GM04504 (cell line): ENCODE data around the gene IGSF21.

ENCODE experiments used
- DNase-seq: peaks from one replicate; pipeline ENCODE4 v3.0.0-alpha.2; 2012; ENCODE audit warnings: low read depth

IGSF21 gene

DNA sequence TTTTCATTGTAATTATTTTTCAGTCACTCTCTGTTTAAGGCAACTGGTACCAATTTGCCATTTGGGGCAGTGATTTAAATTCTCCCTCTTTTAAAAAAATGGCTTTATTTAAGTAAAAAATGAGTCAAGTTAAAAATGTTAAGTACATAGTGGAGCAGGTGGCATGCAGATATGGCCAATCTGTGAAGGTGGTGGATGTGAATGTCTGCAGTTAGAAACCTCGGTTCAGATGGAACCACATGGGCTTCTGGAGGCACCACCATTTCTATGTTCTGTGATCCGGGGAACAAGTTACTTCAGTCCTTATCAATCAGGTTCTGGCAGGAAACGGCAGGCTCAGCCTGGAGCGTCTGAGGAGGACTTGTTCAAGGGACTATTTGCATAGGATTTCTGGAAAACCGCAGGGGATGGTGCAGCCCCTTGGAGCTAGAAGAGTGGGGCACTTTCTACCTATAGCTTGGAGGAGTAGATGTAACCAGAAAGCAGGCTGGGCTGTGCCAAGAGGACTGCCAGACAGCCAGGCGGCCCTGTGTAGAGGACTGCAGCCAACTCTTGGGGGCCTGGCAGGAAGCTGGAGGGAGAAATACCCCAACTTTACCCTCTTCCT lies 12.3 kb downstream of the IGSF21 start:
- DNase-seq = no peak

DNA sequence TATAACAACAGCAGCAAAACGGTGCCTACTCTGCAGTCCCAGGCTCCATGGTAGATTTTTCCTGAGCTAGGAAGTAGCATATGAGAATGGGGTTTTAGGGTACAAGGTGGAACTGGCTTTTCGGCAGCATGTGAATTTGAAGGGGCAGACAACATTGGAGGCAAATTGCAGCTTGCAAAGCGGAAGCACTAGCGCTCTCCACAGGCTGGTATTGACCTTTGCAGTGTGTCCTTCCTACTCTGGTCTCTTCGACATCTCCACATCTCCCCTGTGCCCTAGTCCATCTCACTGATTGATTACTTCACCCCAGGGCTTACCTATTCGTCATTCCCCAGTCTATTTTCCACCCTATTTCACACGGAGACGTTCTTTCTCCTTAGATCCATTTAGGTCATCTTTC lies 13.0 kb downstream of the IGSF21 start:
- no peak for DNase-seq

- DNase-seq = no peak
Measured at GRCh38 chr1:18121072-18121820, 13.6 kb downstream of the IGSF21 start.

DNA sequence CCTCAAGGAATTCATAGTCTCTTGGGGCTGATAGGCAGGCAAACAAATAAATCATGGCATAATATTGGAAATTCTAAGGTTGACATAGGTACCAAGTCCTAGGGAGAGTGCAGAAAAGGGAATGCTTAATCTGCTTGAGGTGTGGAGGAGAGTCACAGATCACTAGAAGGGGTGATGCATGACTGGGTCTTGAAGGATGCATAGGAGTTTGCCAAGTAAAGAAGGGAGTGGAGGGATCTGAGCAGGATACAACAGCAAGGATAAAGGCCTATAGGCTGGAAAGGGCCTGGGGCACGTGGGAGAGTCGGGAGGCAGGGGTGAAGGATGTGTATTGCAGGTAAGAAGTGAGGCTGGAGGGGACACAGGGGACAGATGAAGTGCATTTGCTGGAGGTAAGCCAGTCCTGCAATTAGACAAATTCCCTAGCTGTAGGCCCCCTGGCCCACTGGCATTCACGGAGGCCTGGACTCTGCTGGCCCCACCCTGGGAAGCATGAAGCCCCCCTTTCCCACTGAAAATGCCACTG lies 15.9 kb downstream of the IGSF21 start:
- DNase-seq = no peak

DNA sequence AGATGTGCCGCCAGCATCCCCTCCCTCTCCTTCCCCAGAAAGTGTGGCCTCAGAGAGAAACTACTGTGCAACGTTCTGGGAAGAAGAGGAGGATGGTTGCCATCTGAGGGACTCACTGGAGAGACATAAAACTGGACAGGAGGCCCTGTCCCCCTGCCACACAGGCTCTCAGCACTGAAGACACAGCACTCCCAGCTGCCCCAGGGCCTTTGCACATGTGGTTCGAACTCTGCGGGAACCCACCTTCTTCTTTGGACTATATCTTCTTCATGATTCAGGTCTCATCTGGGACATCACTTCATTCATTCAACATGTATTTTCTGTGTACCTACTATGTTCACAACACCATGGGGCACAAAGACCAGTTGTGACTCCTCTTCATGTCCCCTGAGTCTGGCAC lies 17.4 kb downstream of the IGSF21 start:
- DNase-seq = no peak

DNA sequence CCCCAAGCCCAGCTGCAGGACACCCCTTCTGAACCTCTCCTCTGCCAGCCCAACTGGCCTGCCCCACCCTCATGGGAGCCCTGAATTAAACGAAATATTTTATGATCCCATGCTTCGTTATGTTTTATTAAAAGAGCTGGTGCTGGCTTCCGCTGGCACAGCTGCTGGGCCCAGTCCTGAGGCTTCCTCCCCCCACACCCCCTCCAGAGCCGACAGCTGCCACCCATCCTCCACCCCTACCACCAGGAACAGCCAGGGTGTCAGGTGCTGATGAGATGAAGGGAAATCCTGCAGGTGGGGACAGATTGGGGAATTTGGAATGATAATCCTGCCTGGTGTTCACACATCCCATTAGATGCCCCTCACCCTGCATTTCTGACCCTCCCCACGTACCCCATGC lies 19.0 kb downstream of the IGSF21 start:
- DNase-seq = no peak

GRCh38 chr1:18128298-18128697 lies 20.7 kb downstream of the IGSF21 start:
- no peak for DNase-seq

GRCh38 chr1:18130356-18130755 lies 22.8 kb downstream of the IGSF21 start:
- no peak for DNase-seq

- DNase-seq = no peak
Measured at GRCh38 chr1:18132022-18132710, 24.6 kb downstream of the IGSF21 start.

- no peak for DNase-seq
Measured at GRCh38 chr1:18132711-18133541, 25.3 kb downstream of the IGSF21 start.

DNA sequence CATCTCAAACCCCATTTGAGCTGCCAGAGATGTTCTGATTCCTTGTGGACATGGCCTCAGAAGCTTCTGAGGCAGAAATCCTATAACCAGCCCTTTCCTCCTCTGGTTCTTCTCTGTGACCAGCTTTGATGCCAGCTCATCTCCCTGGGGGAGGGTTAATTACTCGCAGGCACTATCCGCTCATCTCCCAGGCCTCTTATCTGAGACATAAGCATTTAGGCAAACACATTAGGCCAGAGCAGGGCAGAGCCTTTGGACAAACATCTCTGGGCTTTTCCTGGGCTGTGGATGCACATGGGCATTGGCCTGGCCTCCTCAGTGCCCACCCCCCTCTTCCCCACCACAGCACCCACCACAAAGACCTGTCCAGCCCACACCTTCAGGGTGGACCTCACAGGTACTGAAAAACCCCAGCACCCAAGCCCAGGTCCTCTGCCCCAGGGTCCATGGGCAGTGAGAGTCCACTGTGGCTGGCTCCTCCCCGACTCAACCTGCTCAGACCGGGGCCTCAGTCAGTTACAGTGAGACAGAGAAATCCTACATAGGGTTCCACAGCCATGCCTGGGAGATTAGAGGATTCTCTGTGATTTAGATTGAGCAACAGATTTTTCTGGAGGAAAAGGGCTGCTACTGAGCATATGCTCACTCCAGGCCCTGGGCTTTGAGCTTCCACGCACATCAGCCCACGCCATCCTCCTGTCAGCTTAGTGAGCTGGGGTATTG lies 26.9 kb downstream of the IGSF21 start:
- no peak for DNase-seq

GRCh38 chr1:18137759-18138345 lies 30.3 kb downstream of the IGSF21 start:
- no peak for DNase-seq

- DNase-seq = no peak
Measured at GRCh38 chr1:18139198-18139981, 31.8 kb downstream of the IGSF21 start.

DNA sequence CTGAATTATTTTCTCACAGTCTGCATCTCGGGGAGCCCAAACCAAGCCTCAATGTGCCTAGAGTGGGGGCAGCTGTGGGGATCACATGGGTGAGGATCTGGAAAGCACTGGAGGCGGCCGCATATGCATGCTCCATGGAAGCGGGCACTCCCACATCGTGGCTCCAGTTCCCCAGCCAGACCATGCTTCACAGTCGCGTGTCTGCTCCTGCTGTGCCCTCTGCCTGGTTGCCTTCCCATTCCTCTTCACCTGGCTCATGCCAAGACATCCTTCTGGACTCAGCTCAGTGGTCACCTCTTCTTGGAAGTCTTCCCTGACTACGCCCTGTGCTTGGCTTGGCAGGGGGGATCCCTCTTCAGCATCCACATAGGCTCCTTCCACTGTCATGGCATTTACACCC lies 32.8 kb downstream of the IGSF21 start:
- no peak for DNase-seq

- DNase-seq = no peak
Measured at GRCh38 chr1:18141661-18142060, 34.1 kb downstream of the IGSF21 start.

DNA sequence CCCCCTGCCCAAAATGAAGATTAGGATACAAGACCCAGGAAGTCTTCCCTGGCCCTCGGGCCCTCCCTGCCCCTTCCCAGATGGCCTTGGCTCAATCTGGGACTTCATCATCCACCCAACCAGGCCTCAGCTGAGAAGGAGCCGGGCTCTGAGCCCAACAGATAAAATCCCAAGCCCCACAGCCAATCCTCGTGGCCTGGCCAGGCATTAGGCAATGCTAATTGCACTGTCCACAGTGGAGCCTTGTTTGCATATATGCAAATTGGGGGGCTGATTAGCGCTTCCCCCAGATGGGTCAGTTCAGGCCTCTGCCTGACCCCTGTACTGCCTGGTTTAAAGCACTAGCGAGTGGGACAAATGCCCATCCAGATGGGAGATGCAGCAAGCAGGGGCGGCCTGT lies 34.9 kb downstream of the IGSF21 start:
- DNase-seq = no peak

DNA sequence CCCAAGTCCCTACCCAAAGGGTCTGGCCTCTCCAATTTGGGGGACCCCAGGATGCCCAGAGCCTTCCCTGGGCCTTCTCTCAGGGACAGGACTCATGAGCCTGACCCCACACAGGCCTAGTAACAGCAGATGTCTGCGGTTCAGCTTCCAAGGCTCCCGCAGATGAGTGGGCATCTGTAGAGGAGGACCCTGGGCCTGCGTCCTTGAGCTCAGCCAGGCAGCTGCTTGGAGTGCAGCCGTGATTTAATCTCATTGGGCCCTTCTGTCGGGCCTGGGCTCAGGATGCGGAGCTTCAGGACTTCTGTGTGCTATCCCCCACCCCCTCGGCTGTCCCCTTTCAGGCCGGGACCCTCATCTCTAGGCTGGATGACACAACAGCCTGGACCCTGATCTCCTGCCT lies 35.4 kb downstream of the IGSF21 start:
- DNase-seq = no peak

- no peak for DNase-seq
Measured at GRCh38 chr1:18144062-18144461, 36.5 kb downstream of the IGSF21 start.

GRCh38 chr1:18144916-18145647 lies 37.5 kb downstream of the IGSF21 start:
- DNase-seq = no peak
